ENCODE data around the gene SLC9A3.

Gene SLC9A3

DNA sequence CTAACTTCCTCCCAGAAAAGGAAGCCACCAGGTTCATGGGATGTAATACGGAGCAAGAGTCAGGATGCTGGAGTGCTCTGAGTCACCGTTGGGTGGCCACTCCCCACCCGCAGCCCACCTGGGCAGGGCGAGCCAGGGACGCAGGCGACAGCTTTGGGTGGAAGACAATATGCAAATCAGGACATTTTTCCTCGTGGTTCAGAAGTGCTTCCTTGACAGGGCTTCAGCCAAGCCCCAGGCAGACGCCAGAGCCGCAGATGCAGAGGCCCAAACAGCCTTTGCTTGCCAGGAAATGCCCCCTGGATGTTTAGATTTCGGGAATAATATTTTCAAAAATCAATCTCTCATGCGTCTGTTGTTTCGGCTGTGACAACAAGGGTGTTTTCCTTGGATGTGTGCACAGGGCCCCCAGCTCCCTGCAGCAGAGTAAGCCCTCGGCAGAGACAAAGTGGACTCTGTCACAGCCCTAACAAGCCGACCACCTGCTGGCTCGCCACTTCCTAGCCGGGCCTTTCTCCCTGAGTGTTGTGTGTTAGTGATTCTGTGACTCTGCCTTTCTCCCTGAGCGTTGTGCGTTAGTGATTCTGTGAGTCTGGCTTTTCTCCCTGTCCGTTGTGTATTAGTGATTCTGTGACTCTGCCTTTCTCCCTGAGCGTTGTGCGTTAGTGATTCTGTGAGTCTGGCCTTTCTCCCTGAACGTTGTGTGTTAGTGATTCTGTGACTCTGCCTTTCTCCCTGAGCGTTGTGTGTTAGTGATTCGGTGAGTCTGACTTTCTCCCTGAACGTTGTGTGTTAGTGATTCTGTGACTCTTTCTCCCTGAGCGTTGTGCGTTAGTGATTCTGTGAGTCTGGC, 11.8 kb upstream of the SLC9A3 start:
- no peak overlapping the region for H3K9ac ChIP-seq (ENCODE audit: low read depth, low read length)
- no peaks in the 10 kb centered on the region for H3K36me3 ChIP-seq (ENCODE audit: insufficient read depth, low read length)
- no peaks in the 10 kb centered on the region for H3K27me3 ChIP-seq (ENCODE audit: insufficient read depth, low read length, poor library complexity)
- no peaks in the 10 kb centered on the region for H3K4me1 ChIP-seq (ENCODE audit: insufficient read depth, low read length)
- H3K79me2 ChIP-seq (ENCODE audit: insufficient read depth, low read length), result no peaks in the 10 kb centered on the region
- no peak overlapping the region for H3K27ac ChIP-seq (ENCODE audit: low read length)
- ATAC-seq (ENCODE audit: insufficient read depth, low read depth), result no peak
- no peaks in the 10 kb centered on the region for H3K9me3 ChIP-seq (ENCODE audit: insufficient read depth, low read length, severe bottlenecking)
- H2AFZ ChIP-seq (ENCODE audit: low read depth, low read length), result no peak overlapping the region
- no peak overlapping the region for H3K4me3 ChIP-seq (ENCODE audit: low read depth in 1 of 2, low read length in 2 of 2)
- H3K4me2 ChIP-seq (ENCODE audit: insufficient read depth, low read length), result no peak overlapping the region
- no peak for DNase-seq
- H4K20me1 ChIP-seq (ENCODE audit: insufficient read depth, low read length), result no peaks in the 10 kb centered on the region
- TF ChIP-seq EZH2 (IDR thresholded peaks at IDR 0.05; ENCODE audit: borderline replicate concordance, low read depth, low read length, severe bottlenecking), result no peak
- TF ChIP-seq, protein P1, sequence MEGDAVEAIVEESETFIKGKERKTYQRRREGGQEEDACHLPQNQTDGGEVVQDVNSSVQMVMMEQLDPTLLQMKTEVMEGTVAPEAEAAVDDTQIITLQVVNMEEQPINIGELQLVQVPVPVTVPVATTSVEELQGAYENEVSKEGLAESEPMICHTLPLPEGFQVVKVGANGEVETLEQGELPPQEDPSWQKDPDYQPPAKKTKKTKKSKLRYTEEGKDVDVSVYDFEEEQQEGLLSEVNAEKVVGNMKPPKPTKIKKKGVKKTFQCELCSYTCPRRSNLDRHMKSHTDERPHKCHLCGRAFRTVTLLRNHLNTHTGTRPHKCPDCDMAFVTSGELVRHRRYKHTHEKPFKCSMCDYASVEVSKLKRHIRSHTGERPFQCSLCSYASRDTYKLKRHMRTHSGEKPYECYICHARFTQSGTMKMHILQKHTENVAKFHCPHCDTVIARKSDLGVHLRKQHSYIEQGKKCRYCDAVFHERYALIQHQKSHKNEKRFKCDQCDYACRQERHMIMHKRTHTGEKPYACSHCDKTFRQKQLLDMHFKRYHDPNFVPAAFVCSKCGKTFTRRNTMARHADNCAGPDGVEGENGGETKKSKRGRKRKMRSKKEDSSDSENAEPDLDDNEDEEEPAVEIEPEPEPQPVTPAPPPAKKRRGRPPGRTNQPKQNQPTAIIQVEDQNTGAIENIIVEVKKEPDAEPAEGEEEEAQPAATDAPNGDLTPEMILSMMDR (IDR thresholded peaks at IDR 0.05; ENCODE audit: borderline replicate concordance, extremely low read depth, low read length, poor library complexity, severe bottlenecking), result no peak

DNA sequence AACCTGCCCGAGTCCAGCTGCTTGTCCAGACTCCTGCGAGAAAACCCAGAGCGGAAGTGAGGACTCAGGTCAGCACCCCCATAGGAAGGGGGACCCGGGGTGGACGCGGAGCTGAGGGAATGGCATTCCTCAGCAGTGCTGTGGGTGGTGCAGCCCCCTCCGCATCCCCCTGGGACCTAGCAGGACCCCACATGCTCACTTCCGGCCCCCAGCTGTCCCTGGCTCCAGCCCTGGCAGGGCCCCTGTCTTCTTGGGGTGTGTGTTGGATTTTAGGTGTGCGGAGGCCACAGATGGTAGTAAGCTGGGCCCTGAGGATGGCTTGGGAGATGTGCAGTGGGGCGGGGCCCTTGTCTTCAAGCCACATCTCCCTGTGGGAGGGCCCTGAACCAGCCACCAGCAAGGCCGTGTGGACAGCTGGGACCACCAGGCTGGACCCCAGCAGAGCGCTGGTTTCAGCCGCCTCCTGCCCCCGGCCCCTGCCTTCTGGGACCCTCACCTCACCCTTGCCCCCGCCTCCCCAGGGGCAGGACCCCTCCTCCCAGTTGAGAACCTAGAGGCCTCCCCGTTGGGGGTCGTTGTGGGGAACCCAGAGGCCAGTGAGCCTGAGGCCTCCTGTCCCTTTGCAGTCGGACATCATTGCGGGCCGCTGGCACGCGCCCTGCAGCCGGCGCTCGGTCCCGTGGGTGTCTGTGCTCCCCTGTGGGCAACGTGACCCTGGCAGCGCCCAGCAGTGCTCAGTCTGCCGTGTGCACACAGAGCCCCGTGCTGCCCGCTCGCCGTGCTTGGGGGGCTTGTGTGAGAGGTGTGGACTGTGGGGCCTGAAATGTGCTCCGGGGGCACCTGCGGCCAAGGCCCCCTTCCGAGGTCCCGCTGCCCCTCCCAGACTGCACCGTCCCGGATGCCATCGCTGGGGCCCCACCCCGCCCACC, 10.8 kb upstream of the SLC9A3 start:
- no peak overlapping the region for H3K4me3 ChIP-seq (ENCODE audit: low read depth in 1 of 2, low read length in 2 of 2)
- ATAC-seq (ENCODE audit: insufficient read depth, low read depth) (no peak), DNase-seq (no peak)
- no peak overlapping the region for H2AFZ ChIP-seq (ENCODE audit: low read depth, low read length)
- H3K9me3 ChIP-seq (ENCODE audit: insufficient read depth, low read length, severe bottlenecking), result no peaks in the 10 kb centered on the region
- no peaks in the 10 kb centered on the region for H3K79me2 ChIP-seq (ENCODE audit: insufficient read depth, low read length)
- no peak for TF ChIP-seq EZH2 (IDR thresholded peaks at IDR 0.05; ENCODE audit: borderline replicate concordance, low read depth, low read length, severe bottlenecking)
- TF ChIP-seq, protein P1 (IDR thresholded peaks at IDR 0.05; ENCODE audit: borderline replicate concordance, extremely low read depth, low read length, poor library complexity, severe bottlenecking), result no peak
- H3K9ac ChIP-seq (ENCODE audit: low read depth, low read length), result no peak overlapping the region
- no peak overlapping the region for H3K4me2 ChIP-seq (ENCODE audit: insufficient read depth, low read length)
- no peaks in the 10 kb centered on the region for H3K4me1 ChIP-seq (ENCODE audit: insufficient read depth, low read length)
- no peaks in the 10 kb centered on the region for H4K20me1 ChIP-seq (ENCODE audit: insufficient read depth, low read length)
- H3K27me3 ChIP-seq (ENCODE audit: insufficient read depth, low read length, poor library complexity), result no peaks in the 10 kb centered on the region
- H3K36me3 ChIP-seq (ENCODE audit: insufficient read depth, low read length), result no peaks in the 10 kb centered on the region
- no peak overlapping the region for H3K27ac ChIP-seq (ENCODE audit: low read length)

DNA sequence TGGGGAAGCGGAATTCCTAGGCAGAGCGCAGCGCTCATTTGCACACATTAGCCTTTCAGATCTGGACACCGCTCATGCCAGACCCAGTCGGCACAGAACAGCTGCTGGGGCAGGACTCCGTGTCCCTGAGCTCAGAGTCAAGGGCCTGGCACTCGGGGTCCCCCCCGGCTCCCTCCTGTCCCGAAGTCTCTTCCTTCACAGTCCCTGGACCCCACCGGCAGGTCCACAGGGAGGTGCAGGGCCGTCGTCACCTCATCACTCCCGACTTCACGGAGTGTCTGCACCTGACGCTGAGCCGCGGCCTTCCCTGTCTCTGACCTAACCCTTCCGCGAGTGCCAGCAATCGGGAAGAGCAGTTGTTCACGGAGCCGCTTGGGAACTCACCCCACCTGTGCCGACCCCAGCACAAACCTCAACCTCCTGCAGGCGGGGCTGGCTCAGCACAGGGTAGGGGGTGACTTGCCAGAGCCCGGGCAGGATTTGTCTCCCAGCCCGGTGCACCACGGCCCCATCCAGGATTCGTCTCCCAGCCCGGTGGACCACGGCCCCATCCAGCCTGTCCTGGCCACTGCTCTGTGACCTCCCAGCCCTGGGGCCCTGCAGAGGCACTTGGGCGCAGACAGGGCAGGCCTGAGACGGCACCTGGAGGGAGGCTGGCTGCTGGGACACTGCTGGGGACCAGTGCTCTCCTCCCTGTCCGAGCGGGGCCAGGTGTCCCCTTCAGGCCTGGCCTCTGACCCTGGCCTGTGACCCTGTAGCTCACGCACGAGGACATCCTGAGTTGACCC, 9.9 kb upstream of the SLC9A3 start:
- DNase-seq, result no peak
- no peak overlapping the region for H3K27ac ChIP-seq (ENCODE audit: low read length)
- H3K9ac ChIP-seq (ENCODE audit: low read depth, low read length), result no peak overlapping the region
- H2AFZ ChIP-seq (ENCODE audit: low read depth, low read length), result no peak overlapping the region
- H3K4me2 ChIP-seq (ENCODE audit: insufficient read depth, low read length), result no peak overlapping the region
- no peaks in the 10 kb centered on the region for H3K36me3 ChIP-seq (ENCODE audit: insufficient read depth, low read length)
- H4K20me1 ChIP-seq (ENCODE audit: insufficient read depth, low read length), result no peaks in the 10 kb centered on the region
- H3K79me2 ChIP-seq (ENCODE audit: insufficient read depth, low read length), result no peaks in the 10 kb centered on the region
- H3K27me3 ChIP-seq (ENCODE audit: insufficient read depth, low read length, poor library complexity), result no peaks in the 10 kb centered on the region
- ATAC-seq (ENCODE audit: insufficient read depth, low read depth), result no peak
- no peak for TF ChIP-seq EZH2 (IDR thresholded peaks at IDR 0.05; ENCODE audit: borderline replicate concordance, low read depth, low read length, severe bottlenecking)
- TF ChIP-seq, protein P1 (IDR thresholded peaks at IDR 0.05; ENCODE audit: borderline replicate concordance, extremely low read depth, low read length, poor library complexity, severe bottlenecking), result no peak
- H3K4me1 ChIP-seq (ENCODE audit: insufficient read depth, low read length), result no peaks in the 10 kb centered on the region
- H3K9me3 ChIP-seq (ENCODE audit: insufficient read depth, low read length, severe bottlenecking), result no peaks in the 10 kb centered on the region
- H3K4me3 ChIP-seq (ENCODE audit: low read depth in 1 of 2, low read length in 2 of 2), result no peak overlapping the region

All from DND-41 (cell line).